H1 (cell line): ENCODE measurements around the gene ARHGEF28.

Source experiments
- EP300 ChIP-seq, 2 experiments: IDR thresholded peaks; 1 replicate in 1 of 2; 2 replicates in 1 of 2; pipeline ENCODE4 v1.6.1; 2011 to 2012; ENCODE audit warnings: low read depth in 2 of 2, low read length in 2 of 2, mild to moderate bottlenecking in 2 of 2, borderline replicate concordance in 1 of 2, inconsistent platforms in 1 of 2, moderate library complexity in 1 of 2
- EZH2 ChIP-seq: fragments of 200-600 bp; sonication (generic); IDR thresholded peaks from 2 replicates; pipeline ENCODE4 v1.7.1; 2012; ENCODE audit warnings: low read depth, mild to moderate bottlenecking, moderate library complexity, low read length, inconsistent platforms; ENCODE audit not compliant: severe bottlenecking
- HDAC2 ChIP-seq, 2 experiments: fragments of 300-600 bp in 1 of 2; sonication (generic) in 1 of 2; IDR thresholded peaks; 2 replicates each; pipeline ENCODE4 v1.6.1; 2011 to 2012; ENCODE audit warnings: low read depth in 2 of 2, low read length in 2 of 2, mild to moderate bottlenecking in 2 of 2, moderate library complexity in 2 of 2, borderline replicate concordance in 1 of 2, inconsistent platforms in 1 of 2
- HDAC6 ChIP-seq: IDR thresholded peaks from one replicate; pipeline ENCODE4 v1.7.1; 2012; ENCODE audit warnings: low read depth, mild to moderate bottlenecking, inconsistent platforms, low read length, moderate library complexity
- JUND ChIP-seq: IDR thresholded peaks from 2 replicates; pipeline ENCODE4 v1.6.1; 2011; ENCODE audit warnings: mild to moderate bottlenecking, improper control_type of control experiment, low read length
- MAFK ChIP-seq: IDR thresholded peaks from 2 replicates; pipeline ENCODE4 v1.6.1; 2012; ENCODE audit warnings: low read depth, mild to moderate bottlenecking, improper control_type of control experiment, low read length
- POLR2A ChIP-seq, 2 experiments: IDR thresholded peaks; 1 replicate in 1 of 2; 2 replicates in 1 of 2; pipeline ENCODE4 v1.6.1; 2011; ENCODE audit warnings: low read depth in 2 of 2, low read length in 2 of 2, mild to moderate bottlenecking in 2 of 2; ENCODE audit errors: control extremely low read depth in 1 of 2
- RNF2 ChIP-seq: fragments of 200-900, 300-1000 bp; sonication (generic); IDR thresholded peaks from 2 replicates; pipeline ENCODE4 v1.7.1; 2016; ENCODE audit warnings: borderline replicate concordance, low read depth, mild to moderate bottlenecking, antibody characterized with exemption, low read length; ENCODE audit not compliant: poor library complexity, severe bottlenecking; ENCODE audit errors: missing control alignments
- SIX5 ChIP-seq: IDR thresholded peaks from 2 replicates; pipeline ENCODE4 v1.6.1; 2011; ENCODE audit warnings: mild to moderate bottlenecking, low read depth, low read length
- SP1 ChIP-seq: IDR thresholded peaks from 2 replicates; pipeline ENCODE4 v1.6.1; 2011; ENCODE audit warnings: low read depth, low read length
- TF ChIP-seq, protein P1 (sequence below), 3 experiments: IDR thresholded peaks; 1 replicate in 2 of 3; 2 replicates in 1 of 3; pipeline versions ENCODE4 v1.5.1 to v1.6.1; 2011; ENCODE audit warnings: low read length in 3 of 3, mild to moderate bottlenecking in 3 of 3, inconsistent platforms in 2 of 3, low read depth in 1 of 3, moderate library complexity in 1 of 3; ENCODE audit not compliant: insufficient read depth in 1 of 3; ENCODE audit errors: control extremely low read depth in 1 of 3

DNA sequence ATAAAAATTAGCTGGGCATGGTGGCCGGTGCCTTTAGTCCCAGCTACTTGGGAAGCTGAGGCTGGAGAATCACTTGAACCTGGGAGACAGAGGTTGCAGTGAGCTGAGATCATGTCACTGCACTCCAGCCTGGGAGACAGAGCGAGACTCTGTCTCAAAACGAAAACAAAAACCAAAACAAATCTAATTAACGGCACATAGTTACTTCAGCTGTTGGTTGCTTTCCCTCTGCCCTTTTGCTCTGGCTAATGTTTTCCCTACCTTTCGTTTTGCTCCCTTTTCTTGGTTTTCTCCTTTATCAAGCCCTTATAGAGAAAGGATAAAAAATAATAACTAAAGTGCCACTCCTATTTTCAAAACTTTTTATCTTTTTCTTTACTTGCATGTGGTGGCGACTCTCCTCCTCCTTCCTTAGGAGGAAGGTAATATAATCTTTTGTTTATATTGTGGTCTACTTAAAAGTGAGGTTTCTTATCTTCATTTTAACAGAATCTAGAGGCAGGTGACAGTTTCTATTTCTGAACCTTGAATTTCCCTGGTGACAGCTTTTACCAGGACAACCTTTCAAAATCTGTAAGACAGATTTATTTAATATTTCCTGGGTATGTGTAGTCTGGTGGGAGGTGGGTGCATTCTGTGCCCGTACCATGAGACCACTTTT is 125.4 kb downstream of the ARHGEF28 start:
- TF ChIP-seq EZH2 (no peak), SIX5 (no peak), MAFK (no peak), SP1 (no peak), HDAC2 (IDR thresholded peaks at IDR 0.05; ENCODE audit: borderline replicate concordance in 1 of 2, low read depth in 2 of 2, low read length in 2 of 2) (no peak), HDAC6 (no peak), POLR2A (IDR thresholded peaks at IDR 0.05; ENCODE audit: control extremely low read depth in 1 of 2, low read depth in 2 of 2, low read length in 2 of 2) (no peak), RNF2 (no peak), JUND (no peak), EP300 (IDR thresholded peaks at IDR 0.05; ENCODE audit: borderline replicate concordance in 1 of 2, low read depth in 2 of 2, low read length in 2 of 2) (no peak)
- TF ChIP-seq, protein P1, sequence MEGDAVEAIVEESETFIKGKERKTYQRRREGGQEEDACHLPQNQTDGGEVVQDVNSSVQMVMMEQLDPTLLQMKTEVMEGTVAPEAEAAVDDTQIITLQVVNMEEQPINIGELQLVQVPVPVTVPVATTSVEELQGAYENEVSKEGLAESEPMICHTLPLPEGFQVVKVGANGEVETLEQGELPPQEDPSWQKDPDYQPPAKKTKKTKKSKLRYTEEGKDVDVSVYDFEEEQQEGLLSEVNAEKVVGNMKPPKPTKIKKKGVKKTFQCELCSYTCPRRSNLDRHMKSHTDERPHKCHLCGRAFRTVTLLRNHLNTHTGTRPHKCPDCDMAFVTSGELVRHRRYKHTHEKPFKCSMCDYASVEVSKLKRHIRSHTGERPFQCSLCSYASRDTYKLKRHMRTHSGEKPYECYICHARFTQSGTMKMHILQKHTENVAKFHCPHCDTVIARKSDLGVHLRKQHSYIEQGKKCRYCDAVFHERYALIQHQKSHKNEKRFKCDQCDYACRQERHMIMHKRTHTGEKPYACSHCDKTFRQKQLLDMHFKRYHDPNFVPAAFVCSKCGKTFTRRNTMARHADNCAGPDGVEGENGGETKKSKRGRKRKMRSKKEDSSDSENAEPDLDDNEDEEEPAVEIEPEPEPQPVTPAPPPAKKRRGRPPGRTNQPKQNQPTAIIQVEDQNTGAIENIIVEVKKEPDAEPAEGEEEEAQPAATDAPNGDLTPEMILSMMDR (IDR thresholded peaks at IDR 0.05; ENCODE audit: control extremely low read depth in 1 of 3, insufficient read depth in 1 of 3, low read depth in 1 of 3, low read length in 3 of 3) = no peak
